ENCODE measurements around the gene PCGF6. TPM values are rescaled to one million over a fixed set of nuclear protein-coding genes. Genes with fewer than 3 reads are reported as not detected.

The PCGF6 gene
- total RNA-seq, 1 donor from 2014 or later, result 19.3 TPM

- Mint-ChIP-seq H3K27ac (no peak overlapping the region), H3K4me1 (ENCODE audit: low read depth) (no peaks in the 10 kb centered on the region), H3K36me3 (ENCODE audit: low read depth) (no peaks in the 10 kb centered on the region), H3K9me3 (no peaks in the 10 kb centered on the region), H3K27me3 (ENCODE audit: insufficient read depth) (peaks cover 10% of the 10 kb centered on the region), H3K4me3 (no peak overlapping the region)
- intact Hi-C loops (cut with micrococcal nuclease), result no loop called here
- no peak for DNase-seq (ENCODE audit: low spot score)
These were observed 55.4 kb downstream of the PCGF6 start for GRCh38 chr10:103295374-103296015.

GRCh38 chr10:103291588-103291987 is 59.4 kb downstream of the PCGF6 start:
- intact Hi-C loops (cut with micrococcal nuclease), result no loop called here
- Mint-ChIP-seq H3K36me3 (ENCODE audit: low read depth) (no peaks in the 10 kb centered on the region), H3K9me3 (no peaks in the 10 kb centered on the region), H3K4me3 (no peak overlapping the region), H3K27ac (no peak overlapping the region), H3K4me1 (ENCODE audit: low read depth) (no peaks in the 10 kb centered on the region), H3K27me3 (ENCODE audit: insufficient read depth) (peaks cover 32% of the 10 kb centered on the region)
- no peak for DNase-seq (ENCODE audit: low spot score)

- H3K36me3 Mint-ChIP-seq (ENCODE audit: low read depth), result no peaks in the 10 kb centered on the region
- no peaks in the 10 kb centered on the region for H3K4me1 Mint-ChIP-seq (ENCODE audit: low read depth)
- peaks cover 33% of the 10 kb centered on the region for H3K27me3 Mint-ChIP-seq (ENCODE audit: insufficient read depth)
- no peak for DNase-seq (ENCODE audit: low spot score)
- H3K27ac Mint-ChIP-seq, result no peak overlapping the region
- intact Hi-C loops (cut with micrococcal nuclease), result no loop called here
- no peaks in the 10 kb centered on the region for H3K9me3 Mint-ChIP-seq
- H3K4me3 Mint-ChIP-seq, result no peak overlapping the region
These were observed 62.9 kb downstream of the PCGF6 start for GRCh38 chr10:103287992-103288391.

GRCh38 chr10:103284170-103284569 is 66.8 kb downstream of the PCGF6 start:
- no peak overlapping the region for H3K4me3 Mint-ChIP-seq
- intact Hi-C loops (cut with micrococcal nuclease), result no loop called here

GRCh38 chr10:103282961-103283360 is 68.0 kb downstream of the PCGF6 start:
- H3K4me1 Mint-ChIP-seq (ENCODE audit: low read depth), result peaks cover 8% of the 10 kb centered on the region
- peaks cover 4% of the 10 kb centered on the region for H3K36me3 Mint-ChIP-seq (ENCODE audit: low read depth)
- intact Hi-C loops (cut with micrococcal nuclease), result no loop called here
- DNase-seq (ENCODE audit: low spot score), result no peak
- H3K27me3 Mint-ChIP-seq (ENCODE audit: insufficient read depth), result peaks cover 45% of the 10 kb centered on the region
- no peak overlapping the region for H3K27ac Mint-ChIP-seq
- H3K4me3 Mint-ChIP-seq, result no peak overlapping the region
- peaks cover 5% of the 10 kb centered on the region for H3K9me3 Mint-ChIP-seq

More at GRCh38 chr10:103284170-103284569, 66.8 kb downstream of the PCGF6 start:
- Mint-ChIP-seq H3K4me1 (ENCODE audit: low read depth) (no peaks in the 10 kb centered on the region), H3K27me3 (ENCODE audit: insufficient read depth) (peaks cover 45% of the 10 kb centered on the region), H3K9me3 (no peaks in the 10 kb centered on the region), H3K36me3 (ENCODE audit: low read depth) (no peaks in the 10 kb centered on the region), H3K27ac (no peak overlapping the region)
- no peak for DNase-seq (ENCODE audit: low spot score)

GRCh38 chr10:103281753-103282152 is 69.2 kb downstream of the PCGF6 start:
- H3K4me1 Mint-ChIP-seq (ENCODE audit: low read depth), result peaks cover 8% of the 10 kb centered on the region
- no peak overlapping the region for H3K4me3 Mint-ChIP-seq
- no peak overlapping the region for H3K27ac Mint-ChIP-seq
- H3K27me3 Mint-ChIP-seq (ENCODE audit: insufficient read depth), result peaks cover 41% of the 10 kb centered on the region
- intact Hi-C loops (cut with micrococcal nuclease), result no loop called here
- peaks cover 5% of the 10 kb centered on the region for H3K9me3 Mint-ChIP-seq
- DNase-seq (ENCODE audit: low spot score), result no peak
- peaks cover 4% of the 10 kb centered on the region for H3K36me3 Mint-ChIP-seq (ENCODE audit: low read depth)

GRCh38 chr10:103280506-103280905 is 70.4 kb downstream of the PCGF6 start:
- DNase-seq (ENCODE audit: low spot score), result no peak
- H3K27ac Mint-ChIP-seq, result no peak overlapping the region

GRCh38 chr10:103280031-103280430 is 70.9 kb downstream of the PCGF6 start:
- no peak overlapping the region for H3K4me3 Mint-ChIP-seq
- peaks cover 8% of the 10 kb centered on the region for H3K4me1 Mint-ChIP-seq (ENCODE audit: low read depth)
- H3K9me3 Mint-ChIP-seq, result peaks cover 5% of the 10 kb centered on the region
- H3K27ac Mint-ChIP-seq, result no peak overlapping the region
- intact Hi-C loops (cut with micrococcal nuclease), result no loop called here
- H3K36me3 Mint-ChIP-seq (ENCODE audit: low read depth), result peaks cover 4% of the 10 kb centered on the region
- peaks cover 52% of the 10 kb centered on the region for H3K27me3 Mint-ChIP-seq (ENCODE audit: insufficient read depth)
- DNase-seq (ENCODE audit: low spot score), result no peak

More at GRCh38 chr10:103280506-103280905, 70.4 kb downstream of the PCGF6 start:
- peaks cover 4% of the 10 kb centered on the region for H3K36me3 Mint-ChIP-seq (ENCODE audit: low read depth)
- intact Hi-C loops (cut with micrococcal nuclease), result no loop called here
- peaks cover 8% of the 10 kb centered on the region for H3K4me1 Mint-ChIP-seq (ENCODE audit: low read depth)
- peaks cover 50% of the 10 kb centered on the region for H3K27me3 Mint-ChIP-seq (ENCODE audit: insufficient read depth)
- peaks cover 5% of the 10 kb centered on the region for H3K9me3 Mint-ChIP-seq
- H3K4me3 Mint-ChIP-seq, result no peak overlapping the region

- peak; percentile 28 for DNase-seq (ENCODE audit: low spot score)
- Mint-ChIP-seq H3K4me3 (peak overlapping the region; percentile 68), H3K4me1 (ENCODE audit: low read depth) (peaks cover 8% of the 10 kb centered on the region), H3K27me3 (ENCODE audit: insufficient read depth) (peaks cover 52% of the 10 kb centered on the region), H3K9me3 (peaks cover 5% of the 10 kb centered on the region), H3K27ac (peak overlapping the region; percentile 79), H3K36me3 (ENCODE audit: low read depth) (peaks cover 4% of the 10 kb centered on the region)
- intact Hi-C loops (cut with micrococcal nuclease), result no loop called here
These were observed 72.1 kb downstream of the PCGF6 start for GRCh38 chr10:103278862-103279298.

GRCh38 chr10:103278537-103278823 is 72.5 kb downstream of the PCGF6 start:
- peaks cover 4% of the 10 kb centered on the region for H3K36me3 Mint-ChIP-seq (ENCODE audit: low read depth)
- H3K4me1 Mint-ChIP-seq (ENCODE audit: low read depth), result peaks cover 8% of the 10 kb centered on the region
- no peak for DNase-seq (ENCODE audit: low spot score)
- H3K4me3 Mint-ChIP-seq, result peak overlapping the region; percentile 22
- H3K27me3 Mint-ChIP-seq (ENCODE audit: insufficient read depth), result peaks cover 52% of the 10 kb centered on the region
- H3K9me3 Mint-ChIP-seq, result peaks cover 5% of the 10 kb centered on the region
- H3K27ac Mint-ChIP-seq, result no peak overlapping the region
- intact Hi-C loops (cut with micrococcal nuclease), result no loop called here

- H3K4me3 Mint-ChIP-seq, result peak overlapping the region; percentile 22
These were observed 73.0 kb downstream of the PCGF6 start for GRCh38 chr10:103277713-103278536.

GRCh38 chr10:103276896-103277712 is 73.8 kb downstream of the PCGF6 start, which contains the start of gene INA:
Gene INA (plus strand): TSS chr10:103277138. CDS start chr10:103277212, 74 bp downstream.
- H3K9me3 Mint-ChIP-seq, result peaks cover 5% of the 10 kb centered on the region
- H3K4me3 Mint-ChIP-seq, result peak within 1 kb of the TSS; percentile 53
- intact Hi-C loops (cut with micrococcal nuclease), result no loop called here
- H3K27me3 Mint-ChIP-seq (ENCODE audit: insufficient read depth), result peaks cover 43% of the 10 kb centered on the region
- H3K4me1 Mint-ChIP-seq (ENCODE audit: low read depth), result peaks cover 8% of the 10 kb centered on the region
- no peak within 1 kb of the TSS for H3K27ac Mint-ChIP-seq
- peaks cover 4% of the 10 kb centered on the region for H3K36me3 Mint-ChIP-seq (ENCODE audit: low read depth)
- DNase-seq (ENCODE audit: low spot score), result peak; percentile 8

More at GRCh38 chr10:103277713-103278536, 73.0 kb downstream of the PCGF6 start:
- H3K27ac Mint-ChIP-seq, result no peak overlapping the region
- peaks cover 5% of the 10 kb centered on the region for H3K9me3 Mint-ChIP-seq
- peaks cover 49% of the 10 kb centered on the region for H3K27me3 Mint-ChIP-seq (ENCODE audit: insufficient read depth)
- no peak for DNase-seq (ENCODE audit: low spot score)
- peaks cover 8% of the 10 kb centered on the region for H3K4me1 Mint-ChIP-seq (ENCODE audit: low read depth)
- H3K36me3 Mint-ChIP-seq (ENCODE audit: low read depth), result peaks cover 4% of the 10 kb centered on the region
- intact Hi-C loops (cut with micrococcal nuclease), result no loop called here
